AG10803 (cell line): Measurements from ENCODE around the gene RSPH4A.
A peak's percentile ranks its signal among the peaks of the same experiment; 100 is the strongest.

Source experiments
- DNase-seq: peaks from one replicate; pipeline ENCODE4 v3.0.0; 2010; ENCODE audit warnings: low read depth
- H3K4me3 ChIP-seq: 2 replicates; pipeline ENCODE4 v1.5.1; 2011; ENCODE audit warnings: mild to moderate bottlenecking, low read length, control low read depth
- TF ChIP-seq, protein P1 (sequence below): conservative IDR thresholded peaks from 2 replicates; pipeline ENCODE4 v1.5.1; 2011; ENCODE audit warnings: mild to moderate bottlenecking, low read length, control low read depth, inconsistent platforms

Gene RSPH4A

DNA sequence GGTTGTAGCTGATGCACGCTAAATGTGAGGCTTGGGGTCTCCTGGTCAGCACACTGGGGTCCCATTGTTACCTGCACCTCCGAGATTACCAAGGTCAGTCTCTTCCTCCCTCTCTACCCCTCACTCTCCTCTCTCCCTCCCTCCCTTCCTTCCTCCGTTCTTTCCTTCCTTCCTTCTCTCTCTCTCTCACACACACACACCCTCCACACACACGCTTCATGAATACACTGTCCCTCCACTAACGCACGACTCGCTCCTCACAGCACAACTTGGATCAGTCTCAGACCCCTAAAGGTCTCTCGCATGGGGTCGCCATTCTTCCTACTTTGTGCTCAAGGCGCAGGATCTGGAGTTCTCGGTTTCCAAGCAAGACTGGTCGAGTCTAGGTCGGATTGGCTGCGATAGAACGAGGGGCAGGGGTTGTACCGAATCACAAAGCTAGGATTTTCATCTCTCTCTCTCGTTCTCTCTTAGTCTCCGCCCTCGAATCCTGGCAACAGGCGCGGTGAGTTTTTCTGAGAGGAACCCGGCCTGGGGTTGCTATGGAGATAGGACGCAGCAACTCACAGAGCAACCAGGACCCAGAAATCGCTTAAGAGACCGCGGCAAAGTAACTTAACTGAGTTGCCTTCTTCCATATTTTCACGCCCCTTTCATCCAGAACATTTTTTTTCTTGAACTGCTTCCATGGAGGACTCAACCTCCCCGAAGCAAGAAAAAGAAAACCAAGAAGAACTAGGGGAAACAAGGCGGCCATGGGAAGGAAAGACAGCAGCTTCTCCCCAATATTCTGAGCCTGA, at the start of gene RSPH4A:
Gene RSPH4A, plus strand, starts transcription at position 543 of the 800 bp plus-strand sequence. Its CDS starts 145 bp downstream, at position 688.
- TF ChIP-seq, protein P1, sequence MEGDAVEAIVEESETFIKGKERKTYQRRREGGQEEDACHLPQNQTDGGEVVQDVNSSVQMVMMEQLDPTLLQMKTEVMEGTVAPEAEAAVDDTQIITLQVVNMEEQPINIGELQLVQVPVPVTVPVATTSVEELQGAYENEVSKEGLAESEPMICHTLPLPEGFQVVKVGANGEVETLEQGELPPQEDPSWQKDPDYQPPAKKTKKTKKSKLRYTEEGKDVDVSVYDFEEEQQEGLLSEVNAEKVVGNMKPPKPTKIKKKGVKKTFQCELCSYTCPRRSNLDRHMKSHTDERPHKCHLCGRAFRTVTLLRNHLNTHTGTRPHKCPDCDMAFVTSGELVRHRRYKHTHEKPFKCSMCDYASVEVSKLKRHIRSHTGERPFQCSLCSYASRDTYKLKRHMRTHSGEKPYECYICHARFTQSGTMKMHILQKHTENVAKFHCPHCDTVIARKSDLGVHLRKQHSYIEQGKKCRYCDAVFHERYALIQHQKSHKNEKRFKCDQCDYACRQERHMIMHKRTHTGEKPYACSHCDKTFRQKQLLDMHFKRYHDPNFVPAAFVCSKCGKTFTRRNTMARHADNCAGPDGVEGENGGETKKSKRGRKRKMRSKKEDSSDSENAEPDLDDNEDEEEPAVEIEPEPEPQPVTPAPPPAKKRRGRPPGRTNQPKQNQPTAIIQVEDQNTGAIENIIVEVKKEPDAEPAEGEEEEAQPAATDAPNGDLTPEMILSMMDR: peak; percentile 15; the same call in 1 of the 2 replicates
- H3K4me3 ChIP-seq: peak within 1 kb of the TSS; percentile 84
- DNase-seq: peak; percentile 92

DNA sequence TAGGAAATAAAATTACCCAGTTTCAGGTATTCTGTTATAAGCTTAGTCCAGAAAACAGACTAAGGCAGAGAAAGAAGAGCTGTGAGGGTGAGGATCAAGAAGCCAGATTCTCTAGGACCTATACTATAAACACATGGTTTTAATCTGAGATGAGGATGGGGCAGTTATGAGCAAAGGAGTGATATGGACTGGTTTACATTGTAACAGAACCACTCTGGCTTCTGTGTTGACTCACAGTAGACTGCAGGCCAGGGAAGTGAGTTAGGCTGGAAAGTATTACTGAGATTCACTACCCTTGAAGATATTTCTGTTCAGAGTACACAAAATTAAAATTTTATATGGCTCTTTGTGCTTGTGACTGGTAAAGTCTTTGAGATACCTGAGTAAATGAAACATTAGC, 48.2 kb upstream of the RSPH4A start:
- TF ChIP-seq, protein P1: no peak
- peak; percentile 32 for DNase-seq

DNA sequence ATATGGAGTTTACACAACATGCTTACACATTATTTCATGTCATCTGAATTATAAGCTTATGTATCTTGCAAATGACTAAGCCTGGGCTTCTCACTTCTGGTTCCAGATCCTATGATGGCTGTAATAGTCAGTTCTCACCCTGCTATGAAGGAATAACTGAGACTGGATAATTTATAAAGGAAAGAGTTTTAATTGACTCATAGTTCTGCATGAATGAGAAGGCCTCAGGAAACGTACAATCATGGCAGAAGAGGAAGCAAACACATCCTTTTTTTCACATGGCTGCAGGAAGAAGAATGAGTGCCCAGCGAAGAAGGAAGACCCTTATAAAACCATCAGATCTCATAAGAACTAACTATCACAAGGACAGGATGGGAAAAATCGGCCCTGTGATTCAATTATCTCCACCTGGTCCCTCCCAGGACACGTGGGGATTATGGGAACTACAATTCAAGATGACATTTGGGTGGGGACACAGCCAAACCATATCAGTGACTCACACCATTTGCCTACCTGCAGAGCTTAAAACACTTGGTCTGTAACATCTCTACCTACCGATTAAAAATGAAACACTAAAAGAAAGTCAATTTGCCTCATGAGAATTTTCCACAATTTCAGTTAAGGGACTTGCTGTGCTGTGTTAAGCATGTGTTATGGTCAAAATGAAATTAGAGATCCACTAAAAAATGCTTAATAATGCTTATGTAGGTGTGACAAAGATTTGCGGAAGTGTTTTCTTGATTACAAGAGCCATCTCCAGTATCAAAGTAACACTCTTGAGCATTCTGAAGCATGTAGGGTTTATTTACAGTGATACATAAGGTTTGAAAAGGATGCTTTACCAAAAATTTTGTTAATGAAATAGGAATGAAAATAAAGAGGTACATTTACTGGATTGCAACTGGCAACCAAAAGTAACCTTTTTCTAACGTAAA, 47.2 kb upstream of the RSPH4A start:
- H3K4me3 ChIP-seq: no peak overlapping the region
- no peak for DNase-seq
- TF ChIP-seq, protein P1: no peak

More for the DNA sequence above, 48.2 kb upstream of the RSPH4A start:
- no peak overlapping the region for H3K4me3 ChIP-seq

DNA sequence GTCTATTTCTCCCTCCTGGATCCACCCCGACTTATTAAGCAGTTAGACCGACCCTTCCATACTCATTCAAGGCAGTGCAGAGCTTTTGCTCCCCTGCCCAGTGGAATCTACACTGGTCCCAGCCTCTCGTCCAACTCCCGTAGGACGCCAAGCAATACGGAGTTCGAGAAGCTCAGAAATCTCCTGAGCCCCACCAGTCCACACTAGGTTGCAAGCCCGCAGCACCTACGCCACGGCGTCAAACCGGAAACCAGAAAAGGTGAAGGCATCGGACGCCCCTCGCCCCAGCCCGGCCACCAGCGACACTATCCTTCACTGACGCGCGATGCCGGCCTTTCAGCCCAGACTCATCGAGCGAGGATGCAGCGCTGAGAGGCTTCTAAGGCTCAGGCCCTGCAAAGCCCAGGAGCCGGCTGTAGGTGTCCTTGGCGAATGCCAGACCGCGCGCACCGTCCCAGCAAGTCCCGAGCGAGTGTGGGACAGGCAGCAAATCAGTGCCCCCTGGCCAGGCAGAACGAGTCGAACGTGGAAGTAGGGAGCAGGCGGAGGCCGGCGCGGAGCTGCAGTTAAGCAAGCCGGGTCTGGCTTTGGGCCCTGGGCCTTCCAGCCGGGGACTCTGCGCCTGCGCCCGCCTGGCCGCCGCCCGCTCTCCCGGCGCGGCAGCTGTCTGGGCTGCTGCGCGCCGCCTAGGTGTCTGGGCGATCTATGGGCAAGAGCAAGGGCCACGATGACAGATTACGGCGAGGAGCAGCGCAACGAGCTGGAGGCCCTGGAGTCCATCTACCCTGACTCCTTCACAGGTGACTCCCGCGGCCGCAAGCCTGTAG, 45.2 kb upstream of the RSPH4A start, which contains the start of gene RWDD1:
Gene RWDD1, plus strand, starts transcription at position 649 of the 827 bp plus-strand sequence. Its CDS starts 79 bp downstream, at position 728.
- peak; percentile 100 for DNase-seq
- TF ChIP-seq, protein P1: no peak
- H3K4me3 ChIP-seq: peak within 1 kb of the TSS; percentile 97

DNA sequence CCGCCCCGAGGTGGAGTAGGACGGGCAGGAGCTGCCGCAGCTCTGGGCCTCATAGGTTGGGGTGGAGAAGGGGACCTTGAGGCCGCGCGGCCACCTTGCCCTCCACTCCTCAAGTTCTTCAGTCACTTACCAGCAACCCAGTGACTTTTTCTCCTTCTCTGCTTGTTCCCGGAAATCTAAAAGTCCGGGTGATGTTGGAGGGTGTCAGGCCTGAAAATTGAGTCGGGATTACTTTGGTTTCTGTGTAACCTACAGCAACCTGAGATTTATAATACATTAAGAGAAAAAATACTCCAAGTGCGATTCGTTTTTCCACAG, 44.6 kb upstream of the RSPH4A start:
- TF ChIP-seq, protein P1: no peak
- DNase-seq: no peak
- H3K4me3 ChIP-seq: peak overlapping the region; percentile 97

DNA sequence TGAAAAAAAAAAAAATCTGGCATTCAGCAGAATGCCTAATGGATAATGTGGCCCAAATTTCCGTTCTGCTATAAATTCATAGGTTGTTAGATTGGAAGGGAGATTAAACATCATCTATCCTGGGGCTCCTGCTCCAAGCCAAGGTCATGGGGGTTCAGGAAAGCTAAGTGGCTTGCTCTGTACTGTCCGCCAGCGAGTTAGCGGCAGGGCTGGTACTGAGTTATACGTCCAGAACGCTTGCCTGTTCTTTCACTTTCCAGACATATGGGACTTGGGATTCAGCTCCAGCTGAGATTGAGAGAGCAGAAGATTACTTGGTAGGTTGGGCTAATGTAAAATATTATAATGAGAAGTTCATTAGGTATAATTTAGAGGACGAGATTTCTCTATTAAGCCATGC, 44.1 kb upstream of the RSPH4A start:
- H3K4me3 ChIP-seq: peak overlapping the region; percentile 97
- DNase-seq: peak; percentile 41
- TF ChIP-seq, protein P1: no peak
